A549 treated with DMSO at 1 μM for 4 hours (cell line): ENCODE measurements around the gene ZNF281. TPM values are rescaled to one million over a fixed set of nuclear protein-coding genes. Genes with fewer than 3 reads are reported as not detected.

ENCODE experiments used
- total RNA-seq: library from RNA; stranded (reverse); fragments of 200-300 nt; extraction: Qiagen RNA extraction; gene quantifications from 5 replicates; pipeline ENCODE4 v1.2.3, GENCODE V29; 2022; ENCODE audit warnings: low read depth

Gene ZNF281, protein sequence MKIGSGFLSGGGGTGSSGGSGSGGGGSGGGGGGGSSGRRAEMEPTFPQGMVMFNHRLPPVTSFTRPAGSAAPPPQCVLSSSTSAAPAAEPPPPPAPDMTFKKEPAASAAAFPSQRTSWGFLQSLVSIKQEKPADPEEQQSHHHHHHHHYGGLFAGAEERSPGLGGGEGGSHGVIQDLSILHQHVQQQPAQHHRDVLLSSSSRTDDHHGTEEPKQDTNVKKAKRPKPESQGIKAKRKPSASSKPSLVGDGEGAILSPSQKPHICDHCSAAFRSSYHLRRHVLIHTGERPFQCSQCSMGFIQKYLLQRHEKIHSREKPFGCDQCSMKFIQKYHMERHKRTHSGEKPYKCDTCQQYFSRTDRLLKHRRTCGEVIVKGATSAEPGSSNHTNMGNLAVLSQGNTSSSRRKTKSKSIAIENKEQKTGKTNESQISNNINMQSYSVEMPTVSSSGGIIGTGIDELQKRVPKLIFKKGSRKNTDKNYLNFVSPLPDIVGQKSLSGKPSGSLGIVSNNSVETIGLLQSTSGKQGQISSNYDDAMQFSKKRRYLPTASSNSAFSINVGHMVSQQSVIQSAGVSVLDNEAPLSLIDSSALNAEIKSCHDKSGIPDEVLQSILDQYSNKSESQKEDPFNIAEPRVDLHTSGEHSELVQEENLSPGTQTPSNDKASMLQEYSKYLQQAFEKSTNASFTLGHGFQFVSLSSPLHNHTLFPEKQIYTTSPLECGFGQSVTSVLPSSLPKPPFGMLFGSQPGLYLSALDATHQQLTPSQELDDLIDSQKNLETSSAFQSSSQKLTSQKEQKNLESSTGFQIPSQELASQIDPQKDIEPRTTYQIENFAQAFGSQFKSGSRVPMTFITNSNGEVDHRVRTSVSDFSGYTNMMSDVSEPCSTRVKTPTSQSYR
- total RNA-seq: 26.2 to 34.4 TPM (median 28.9 TPM) in 5 replicates

DNA sequence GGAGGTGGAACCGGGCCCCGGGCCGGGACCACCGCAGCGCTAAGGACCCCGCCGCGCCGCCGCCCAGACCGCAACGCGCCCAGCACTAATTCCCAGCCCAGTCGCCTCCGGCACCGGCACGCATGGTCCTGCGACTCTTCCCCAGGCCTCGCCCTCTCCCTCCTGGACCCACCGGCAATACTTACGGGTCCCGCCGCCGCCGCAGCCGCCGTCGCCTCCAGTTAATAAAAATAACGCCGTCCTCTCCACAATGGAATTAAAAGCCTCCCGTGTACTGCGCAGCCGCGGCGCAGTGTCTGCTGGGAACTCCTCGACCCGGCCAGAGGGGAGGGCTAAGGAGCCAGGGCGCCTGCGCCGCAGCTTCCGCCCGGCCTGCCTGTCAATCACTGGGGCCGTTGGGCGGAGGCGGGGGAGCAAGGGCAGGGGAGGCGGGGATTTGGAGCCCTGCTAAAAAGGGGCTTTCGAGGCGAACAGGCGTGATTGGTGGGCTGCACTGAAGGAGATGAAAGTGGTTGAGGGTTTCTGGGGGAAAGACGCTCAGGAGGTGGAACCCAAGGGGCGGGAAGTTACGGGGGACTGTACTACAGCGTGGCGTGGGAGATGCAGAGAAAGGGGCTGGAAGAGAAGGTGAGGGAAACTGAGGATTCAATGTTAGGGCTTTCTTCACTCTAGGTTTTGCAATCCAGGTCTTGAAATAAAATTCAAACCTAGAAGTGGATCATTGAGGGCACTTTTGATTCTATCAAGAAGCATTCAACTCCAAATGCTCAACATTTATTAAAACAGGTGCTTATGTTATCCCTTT, at the start of gene ZNF281:
TSS of gene ZNF281 (minus strand) at position 276 of the 805 bp plus-strand sequence. CDS start 331 bp downstream, outside the sequence.

Other genes starting within 250 kb of the ZNF281 start
- 8.9 to 15.1 TPM (median 13.5 TPM) in 5 replicates for gene KIF14, start 210.7 kb upstream of the ZNF281 start, total RNA-seq